ENCODE measurements around the gene CMTM3. TPM values are rescaled to one million over a fixed set of nuclear protein-coding genes. Genes with fewer than 3 reads are reported as not detected.

Gene CMTM3
- total RNA-seq, 1 donor from 2014 or later, result 268 TPM

DNA sequence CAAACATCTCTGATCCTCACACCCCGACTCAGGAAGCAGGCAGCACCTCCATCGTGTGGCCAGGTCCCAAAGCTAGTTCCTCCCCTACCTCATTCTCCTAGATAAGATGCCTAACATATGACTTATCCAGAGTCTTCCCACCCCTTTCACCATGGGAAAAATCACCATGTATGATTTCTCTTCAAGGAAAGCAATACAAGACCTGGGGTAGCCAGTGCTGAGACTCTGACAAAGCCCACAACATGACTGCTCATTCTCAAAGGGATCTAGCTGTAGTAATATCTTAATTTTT, 46.9 kb downstream of the CMTM3 start:
- Mint-ChIP-seq H3K4me3 (ENCODE audit: unreplicated experiment) (no peak overlapping the region), H3K27ac (ENCODE audit: unreplicated experiment) (no peak overlapping the region)

DNA sequence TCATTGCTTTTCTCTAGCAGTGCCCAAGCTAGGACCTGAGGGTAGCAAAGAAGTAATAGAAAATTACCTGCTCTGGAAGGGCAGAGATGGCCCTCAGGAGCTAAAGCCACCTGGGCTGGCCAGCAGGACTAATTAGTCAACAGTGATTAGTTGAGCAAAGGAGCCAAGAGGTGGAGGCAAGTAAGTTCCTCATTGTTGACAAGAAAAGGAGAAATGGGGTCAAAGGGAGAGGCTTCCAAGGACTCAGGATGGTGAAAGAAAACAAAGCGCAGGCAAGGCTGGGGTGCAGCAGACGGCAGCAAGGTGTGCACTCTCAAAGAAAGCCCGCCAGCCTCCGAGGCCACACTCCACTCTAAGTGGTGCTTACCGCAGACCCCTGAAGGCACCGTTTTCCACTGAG, 47.5 kb downstream of the CMTM3 start:
- H3K27ac Mint-ChIP-seq (ENCODE audit: unreplicated experiment), result no peak overlapping the region
- H3K4me3 Mint-ChIP-seq (ENCODE audit: unreplicated experiment), result no peak overlapping the region

More for the DNA sequence above, 46.9 kb downstream of the CMTM3 start:
- TF ChIP-seq, protein P1, sequence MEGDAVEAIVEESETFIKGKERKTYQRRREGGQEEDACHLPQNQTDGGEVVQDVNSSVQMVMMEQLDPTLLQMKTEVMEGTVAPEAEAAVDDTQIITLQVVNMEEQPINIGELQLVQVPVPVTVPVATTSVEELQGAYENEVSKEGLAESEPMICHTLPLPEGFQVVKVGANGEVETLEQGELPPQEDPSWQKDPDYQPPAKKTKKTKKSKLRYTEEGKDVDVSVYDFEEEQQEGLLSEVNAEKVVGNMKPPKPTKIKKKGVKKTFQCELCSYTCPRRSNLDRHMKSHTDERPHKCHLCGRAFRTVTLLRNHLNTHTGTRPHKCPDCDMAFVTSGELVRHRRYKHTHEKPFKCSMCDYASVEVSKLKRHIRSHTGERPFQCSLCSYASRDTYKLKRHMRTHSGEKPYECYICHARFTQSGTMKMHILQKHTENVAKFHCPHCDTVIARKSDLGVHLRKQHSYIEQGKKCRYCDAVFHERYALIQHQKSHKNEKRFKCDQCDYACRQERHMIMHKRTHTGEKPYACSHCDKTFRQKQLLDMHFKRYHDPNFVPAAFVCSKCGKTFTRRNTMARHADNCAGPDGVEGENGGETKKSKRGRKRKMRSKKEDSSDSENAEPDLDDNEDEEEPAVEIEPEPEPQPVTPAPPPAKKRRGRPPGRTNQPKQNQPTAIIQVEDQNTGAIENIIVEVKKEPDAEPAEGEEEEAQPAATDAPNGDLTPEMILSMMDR (IDR thresholded peaks at IDR 0.05; ENCODE audit: unreplicated experiment), result no peak
- DNase-seq (ENCODE audit: low spot score), result no peak
- Mint-ChIP-seq H3K4me1 (ENCODE audit: unreplicated experiment) (peaks cover 13% of the 10 kb centered on the region), H3K36me3 (ENCODE audit: low read depth, unreplicated experiment) (no peaks in the 10 kb centered on the region), H3K9me3 (ENCODE audit: unreplicated experiment) (no peaks in the 10 kb centered on the region), H3K27me3 (ENCODE audit: unreplicated experiment) (no peaks in the 10 kb centered on the region)

DNA sequence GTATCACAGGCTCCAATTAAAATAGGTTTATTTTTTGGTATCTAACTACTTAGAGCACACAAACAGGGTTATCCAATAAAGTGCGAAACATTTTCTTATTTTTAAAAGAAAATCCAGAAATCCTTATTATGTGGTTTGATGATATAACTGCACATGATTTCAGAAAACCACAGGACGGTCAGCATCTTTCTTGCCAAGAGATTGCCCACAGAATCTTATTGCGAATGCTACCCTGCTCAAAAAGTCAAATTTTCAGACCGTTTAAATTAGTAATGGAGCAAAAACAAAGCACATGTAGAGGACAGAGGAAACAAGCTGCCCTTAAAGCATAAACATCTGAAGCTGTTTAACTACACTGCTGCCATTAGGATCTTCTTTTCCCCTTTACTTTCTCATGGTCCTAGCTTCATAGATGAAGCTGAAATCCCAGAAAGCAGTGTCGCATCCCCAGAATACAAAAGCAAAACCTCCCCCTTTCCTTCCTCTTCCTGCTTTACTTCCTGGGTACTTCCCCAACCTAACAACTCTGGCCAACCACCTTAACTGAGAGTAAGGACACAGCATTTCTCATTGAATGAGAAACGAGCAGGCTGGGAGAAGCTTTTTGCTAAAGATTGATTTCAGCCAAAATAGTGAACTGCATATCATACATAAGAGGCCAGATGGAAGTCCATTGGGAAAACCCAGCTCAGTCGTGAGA, 48.3 kb downstream of the CMTM3 start:
- Mint-ChIP-seq H3K36me3 (ENCODE audit: low read depth, unreplicated experiment) (no peaks in the 10 kb centered on the region), H3K4me3 (ENCODE audit: unreplicated experiment) (no peak overlapping the region), H3K9me3 (ENCODE audit: unreplicated experiment) (no peaks in the 10 kb centered on the region), H3K4me1 (ENCODE audit: unreplicated experiment) (peaks cover 13% of the 10 kb centered on the region), H3K27me3 (ENCODE audit: unreplicated experiment) (no peaks in the 10 kb centered on the region), H3K27ac (ENCODE audit: unreplicated experiment) (peak overlapping the region; percentile 50)
- TF ChIP-seq, protein P1 (IDR thresholded peaks at IDR 0.05; ENCODE audit: unreplicated experiment), result no peak
- no peak for DNase-seq (ENCODE audit: low spot score)

More for the DNA sequence above, 47.5 kb downstream of the CMTM3 start:
- no peak for DNase-seq (ENCODE audit: low spot score)
- H3K36me3 Mint-ChIP-seq (ENCODE audit: low read depth, unreplicated experiment), result no peaks in the 10 kb centered on the region
- no peaks in the 10 kb centered on the region for H3K9me3 Mint-ChIP-seq (ENCODE audit: unreplicated experiment)
- TF ChIP-seq, protein P1 (IDR thresholded peaks at IDR 0.05; ENCODE audit: unreplicated experiment), result no peak
- no peaks in the 10 kb centered on the region for H3K27me3 Mint-ChIP-seq (ENCODE audit: unreplicated experiment)
- H3K4me1 Mint-ChIP-seq (ENCODE audit: unreplicated experiment), result peaks cover 13% of the 10 kb centered on the region

DNA sequence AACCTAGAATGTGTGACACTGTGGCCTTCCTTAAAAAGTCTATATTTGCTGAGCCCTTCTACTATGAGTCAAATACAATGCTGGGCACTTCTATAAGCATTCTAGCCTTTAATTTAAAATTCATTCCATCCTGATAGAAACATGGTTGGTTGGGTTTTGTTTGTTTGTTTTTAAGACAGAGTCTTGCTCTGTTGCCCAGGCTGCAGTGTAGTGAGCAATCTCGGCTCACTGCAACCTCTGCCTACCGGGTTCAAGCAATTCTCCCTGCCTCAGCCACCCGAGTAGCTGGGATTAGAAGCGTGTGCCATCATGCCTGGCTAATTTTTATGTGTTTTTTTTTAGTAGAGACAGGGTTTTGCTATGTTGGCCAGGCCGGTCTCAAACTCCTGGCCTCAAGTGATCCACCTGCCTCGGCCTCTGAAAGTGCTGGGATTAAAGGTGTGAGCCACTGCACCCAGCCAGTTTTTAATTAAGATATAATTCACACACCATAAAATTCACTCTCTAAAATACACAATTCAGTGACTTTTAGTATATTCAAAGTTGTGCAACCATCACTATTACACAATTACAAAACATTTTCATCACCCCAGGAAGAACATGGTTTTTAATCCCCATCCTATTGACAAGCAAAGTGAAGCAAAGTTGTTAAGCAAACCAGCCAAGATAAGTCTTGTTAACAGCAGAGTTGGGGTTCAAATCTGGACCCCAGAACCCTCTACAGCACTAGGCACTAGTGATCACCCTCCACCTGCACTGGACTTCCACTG, 49.3 kb downstream of the CMTM3 start:
- Mint-ChIP-seq H3K4me3 (ENCODE audit: unreplicated experiment) (no peak overlapping the region), H3K4me1 (ENCODE audit: unreplicated experiment) (peaks cover 13% of the 10 kb centered on the region), H3K36me3 (ENCODE audit: low read depth, unreplicated experiment) (no peaks in the 10 kb centered on the region), H3K9me3 (ENCODE audit: unreplicated experiment) (no peaks in the 10 kb centered on the region), H3K27ac (ENCODE audit: unreplicated experiment) (no peak overlapping the region), H3K27me3 (ENCODE audit: unreplicated experiment) (no peaks in the 10 kb centered on the region)
- TF ChIP-seq, protein P1 (IDR thresholded peaks at IDR 0.05; ENCODE audit: unreplicated experiment), result no peak
- DNase-seq (ENCODE audit: low spot score), result no peak

DNA sequence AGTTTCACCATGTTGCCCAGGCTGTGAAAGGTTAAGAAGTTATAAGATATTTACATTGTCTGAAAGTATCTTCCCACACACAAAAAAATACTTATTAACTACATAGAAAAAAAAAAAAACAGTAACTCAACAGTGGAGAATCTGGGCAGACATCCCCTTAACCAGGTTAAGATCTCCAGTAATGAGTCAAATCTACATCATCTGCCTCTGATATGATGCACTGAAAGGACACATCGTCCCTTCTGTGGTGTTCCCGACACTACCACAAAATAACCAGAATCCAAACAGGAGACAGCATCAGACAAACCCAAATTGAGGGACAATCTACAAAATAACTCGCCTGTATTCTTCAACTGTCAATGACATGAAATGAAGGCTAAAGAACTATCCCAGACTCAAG, 52.0 kb downstream of the CMTM3 start:
- Mint-ChIP-seq H3K36me3 (ENCODE audit: low read depth, unreplicated experiment) (no peaks in the 10 kb centered on the region), H3K4me1 (ENCODE audit: unreplicated experiment) (peaks cover 18% of the 10 kb centered on the region), H3K4me3 (ENCODE audit: unreplicated experiment) (no peak overlapping the region), H3K9me3 (ENCODE audit: unreplicated experiment) (no peaks in the 10 kb centered on the region), H3K27me3 (ENCODE audit: unreplicated experiment) (peaks cover 1% of the 10 kb centered on the region), H3K27ac (ENCODE audit: unreplicated experiment) (no peak overlapping the region)
- TF ChIP-seq, protein P1 (IDR thresholded peaks at IDR 0.05; ENCODE audit: unreplicated experiment), result no peak
- DNase-seq (ENCODE audit: low spot score), result no peak

Measured in endothelial cell (in vitro differentiated cells).